Vagina (tissue), 2 donors: ENCODE results near the gene CYP27B1. TPM values are rescaled to one million over a fixed set of nuclear protein-coding genes. Genes with fewer than 3 reads are reported as not detected.

Source experiments
- DNase-seq, 2 donors: peaks; one replicate each; pipeline ENCODE4 v3.0.0-alpha.2; 2017; ENCODE audit errors: extremely low spot score in 2 of 2
- H3K27ac ChIP-seq: fragments of 200-600 bp; sonication (generic); one replicate; pipeline ENCODE4 v1.5.1; 2019
- H3K27me3 ChIP-seq: fragments of 200-600 bp; sonication (generic); one replicate; pipeline ENCODE4 v1.5.1; 2019
- H3K36me3 ChIP-seq, 2 donors: fragments of 200-600 bp; sonication (generic); one replicate each; pipeline ENCODE4 v1.5.1; 2017 to 2019
- H3K4me1 ChIP-seq: fragments of 200-600 bp; sonication (generic); one replicate; pipeline ENCODE4 v1.5.1; 2019
- H3K4me3 ChIP-seq, 2 donors: fragments of 200-600 bp; sonication (generic); 1 replicate in 1 of 2; 2 replicates in 1 of 2; pipeline ENCODE4 v1.5.1; 2016 to 2019
- H3K9me3 ChIP-seq: fragments of 200-600 bp; sonication (generic); one replicate; pipeline ENCODE4 v1.5.1; 2019
- CTCF ChIP-seq, 3 experiments: fragments of 450-650 bp in 2 of 3; fragments of 200-600 bp in 1 of 3; sonication (generic) in 1 of 3; IDR thresholded peaks; one replicate each; pipeline ENCODE4 v1.5.1; 2017 to 2019; ENCODE audit warnings: antibody characterized with exemption in 3 of 3, mild to moderate bottlenecking in 2 of 3, moderate library complexity in 2 of 3
- POLR2A ChIP-seq, 2 donors: fragments of 450-650 bp; IDR thresholded peaks; one replicate each; pipeline ENCODE4 v1.6.1; 2017; ENCODE audit warnings: antibody characterized with exemption in 2 of 2, mild to moderate bottlenecking in 2 of 2, moderate library complexity in 2 of 2
- POLR2AphosphoS5 ChIP-seq, 2 donors: sonication (generic); formaldehyde crosslinking; IDR thresholded peaks; one replicate each; pipeline ENCODE4 v1.9.0; 2017; ENCODE audit warnings: antibody characterized with exemption in 2 of 2, mild to moderate bottlenecking in 2 of 2, low read depth in 1 of 2; ENCODE audit not compliant: insufficient read depth in 1 of 2
- intact Hi-C: fragments of 100-400 bp; cut with DNase I; formaldehyde crosslinking; loops from one replicate; pipeline ENCODE4 v1.15.1; 2023
- total RNA-seq: library from RNA; depleted of rRNA; stranded (reverse); fragments of >200 nt; gene quantifications from one replicate; pipeline ENCODE4 v1.2.3, GENCODE V29; 2016

Gene CYP27B1
- total RNA-seq, 1 donor from 2014 or later = 1.7 TPM

- H3K4me3 ChIP-seq = peak overlapping the region; percentile 63 to 66
- no peaks in the 10 kb centered on the region for H3K27me3 ChIP-seq
- TF ChIP-seq POLR2A (IDR thresholded peaks at IDR 0.05) (no peak), CTCF (IDR thresholded peaks at IDR 0.05) (peak in 1 of 3 experiments; percentile 2), POLR2AphosphoS5 (IDR thresholded peaks at IDR 0.05; ENCODE audit: insufficient read depth in 1 of 2, low read depth in 1 of 2) (no peak)
- H3K36me3 ChIP-seq = no peaks in the 10 kb centered on the region
- DNase-seq = peak; percentile 83 to 87
- peak overlapping the region; percentile 58 for H3K27ac ChIP-seq
- H3K4me1 ChIP-seq = peaks cover 10% of the 10 kb centered on the region
- H3K9me3 ChIP-seq = no peaks in the 10 kb centered on the region
- intact Hi-C loops = no loop called here
Observed at GRCh38 chr12:57726884-57727757, 39.8 kb downstream of the CYP27B1 start.

GRCh38 chr12:57726151-57726883 is 40.6 kb downstream of the CYP27B1 start:
- peaks cover 10% of the 10 kb centered on the region for H3K4me1 ChIP-seq
- intact Hi-C loops = no loop called here
- peaks cover 0 to 4% of the 10 kb centered on the region in 2 donors for H3K36me3 ChIP-seq
- TF ChIP-seq CTCF (IDR thresholded peaks at IDR 0.05) = peak; percentile 21 to 63 (median 52)
- no peak for TF ChIP-seq POLR2A (IDR thresholded peaks at IDR 0.05)
- peak in 1 of 2 donors; percentile 31 for TF ChIP-seq POLR2AphosphoS5 (IDR thresholded peaks at IDR 0.05; ENCODE audit: insufficient read depth in 1 of 2, low read depth in 1 of 2)
- no peaks in the 10 kb centered on the region for H3K27me3 ChIP-seq
- DNase-seq = peak; percentile 84 to 85
- H3K4me3 ChIP-seq = peak overlapping the region; percentile 63 to 66
- peak overlapping the region; percentile 58 for H3K27ac ChIP-seq
- H3K9me3 ChIP-seq = no peaks in the 10 kb centered on the region

- Histone ChIP-seq H3K36me3 (peaks cover 0 to 8% of the 10 kb centered on the region in 2 donors), H3K27ac (peak overlapping the region; percentile 58), H3K9me3 (no peaks in the 10 kb centered on the region), H3K4me3 (peak overlapping the region; percentile 63 to 66), H3K4me1 (peaks cover 10% of the 10 kb centered on the region), H3K27me3 (no peaks in the 10 kb centered on the region)
- DNase-seq = peak in 1 of 2 donors; percentile 89
- intact Hi-C loops = loop anchor here (2.0 kb wide), 1 partner anchor 57 kb away; the partner anchor contains the start of gene TSFM
- TF ChIP-seq POLR2AphosphoS5 (IDR thresholded peaks at IDR 0.05; ENCODE audit: insufficient read depth in 1 of 2, low read depth in 1 of 2) (no peak), CTCF (IDR thresholded peaks at IDR 0.05) (no peak), POLR2A (IDR thresholded peaks at IDR 0.05) (no peak)
Observed at GRCh38 chr12:57725851-57726150, 41.1 kb downstream of the CYP27B1 start.

GRCh38 chr12:57724936-57725740 is 41.7 kb downstream of the CYP27B1 start:
- H3K27me3 ChIP-seq = no peaks in the 10 kb centered on the region
- peaks cover 10% of the 10 kb centered on the region for H3K4me1 ChIP-seq
- peak; percentile 43 to 81 for DNase-seq
- H3K36me3 ChIP-seq = peaks cover 0 to 15% of the 10 kb centered on the region in 2 donors
- H3K27ac ChIP-seq = no peak overlapping the region
- TF ChIP-seq POLR2AphosphoS5 (IDR thresholded peaks at IDR 0.05; ENCODE audit: insufficient read depth in 1 of 2, low read depth in 1 of 2) (no peak), CTCF (IDR thresholded peaks at IDR 0.05) (no peak), POLR2A (IDR thresholded peaks at IDR 0.05) (no peak)
- intact Hi-C loops = loop anchor here (2.0 kb wide), 1 partner anchor 58 kb away; the partner anchor contains the start of gene TSFM
- no peaks in the 10 kb centered on the region for H3K9me3 ChIP-seq
- peak overlapping the region in 1 of 2 donors; percentile 66 for H3K4me3 ChIP-seq
